SIG-M5 treated with dmso at 0.1 percent for 504 hours (cell line): ENCODE results near the gene GPR55.

Experiments
- DNase-seq: peaks from one replicate; lab custom pipeline; 2025; ENCODE audit not compliant: unreplicated experiment; lab: John Stamatoyannopoulos, UW

GPR55 gene

DNA sequence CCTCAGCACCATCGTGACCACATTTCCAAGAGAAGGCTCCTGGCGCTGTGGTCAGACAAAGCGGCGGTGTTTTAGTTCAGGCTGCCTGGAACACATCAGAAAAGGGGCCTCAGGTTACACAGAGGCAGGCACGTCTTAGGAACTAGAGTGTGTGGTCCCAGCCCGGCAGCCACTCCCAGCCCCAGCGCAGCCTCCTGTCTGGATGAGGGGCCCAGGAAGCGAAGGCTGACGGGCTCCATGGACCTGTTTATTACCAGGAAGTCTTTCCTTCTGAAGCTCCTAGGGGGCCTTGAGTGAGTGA lies 10.0 kb upstream of the GPR55 start:
- no peak for DNase-seq

DNA sequence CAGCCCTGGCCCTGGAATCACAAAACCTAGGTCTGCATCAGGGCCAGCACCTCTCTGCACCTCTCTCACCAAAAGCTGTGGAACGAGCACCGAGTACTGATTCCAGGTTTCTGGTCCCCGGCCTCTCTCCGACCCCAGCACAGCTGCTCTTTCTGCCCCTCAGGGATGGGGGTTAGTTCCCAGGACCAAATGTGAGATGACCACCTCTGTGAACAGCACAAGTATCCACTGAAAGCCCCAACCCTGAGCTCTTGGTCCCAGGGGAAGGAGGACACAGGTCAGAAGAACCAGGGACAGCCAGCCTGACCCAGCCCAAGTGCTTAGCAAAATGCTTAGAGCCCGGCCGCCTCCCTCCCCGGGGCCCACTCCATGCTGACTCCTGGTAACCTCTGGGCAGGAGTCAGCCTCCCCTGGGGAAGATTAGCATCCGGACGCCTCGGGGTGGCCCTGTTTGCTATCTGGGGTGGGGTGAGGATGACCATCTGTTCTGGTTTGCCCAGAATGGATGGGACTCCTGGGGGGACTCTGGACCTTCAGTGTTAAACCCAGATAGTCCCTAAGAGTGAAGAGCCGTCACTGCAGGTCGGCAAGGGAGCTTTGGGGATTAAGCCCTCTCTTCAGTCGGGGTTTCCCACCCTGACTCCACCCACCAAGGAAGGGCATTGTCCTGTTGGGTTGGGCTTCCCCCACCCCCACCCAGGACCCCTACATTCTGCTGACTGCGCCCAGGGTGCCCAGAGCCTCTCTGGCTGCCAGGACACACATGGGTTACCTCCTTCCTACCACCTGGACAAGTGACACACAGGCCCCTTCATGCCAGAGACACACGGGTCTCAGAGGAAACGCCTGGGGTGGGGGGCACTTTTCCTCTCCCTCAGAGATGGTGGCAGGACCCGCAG lies 9.4 kb upstream of the GPR55 start:
- no peak for DNase-seq

DNA sequence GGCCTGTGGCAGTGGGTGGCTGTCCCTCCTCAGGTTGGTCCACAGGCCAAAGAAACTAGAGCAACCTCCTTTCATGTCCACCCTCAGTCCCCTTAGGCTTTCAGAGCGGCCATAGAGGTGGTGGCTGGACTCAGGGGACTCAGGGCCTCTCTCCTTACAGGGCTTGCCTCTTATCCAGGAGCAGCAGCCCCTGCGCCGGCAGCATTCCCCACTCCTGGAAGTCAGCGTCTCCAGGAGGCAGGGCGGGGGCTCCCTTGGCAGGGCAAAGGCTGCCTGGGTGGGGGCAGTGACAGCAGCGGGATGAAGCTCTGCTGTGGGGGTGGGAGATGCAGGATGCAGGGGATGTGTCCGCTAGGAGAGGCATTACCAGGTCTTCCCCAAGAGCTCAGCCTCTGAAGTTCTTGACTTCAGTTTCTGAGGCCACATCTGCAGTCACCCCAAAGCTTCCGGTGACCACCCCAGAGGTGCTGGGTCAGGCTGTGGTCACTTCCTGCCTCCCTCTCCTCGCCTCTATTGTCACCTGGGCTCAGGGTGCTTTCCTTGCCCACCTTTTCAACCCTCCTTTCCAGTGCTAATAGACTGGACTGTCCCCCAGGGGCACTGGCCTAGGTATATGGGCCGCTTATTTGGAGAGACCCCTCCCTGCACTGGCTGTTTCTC lies 8.6 kb upstream of the GPR55 start:
- no peak for DNase-seq

DNA sequence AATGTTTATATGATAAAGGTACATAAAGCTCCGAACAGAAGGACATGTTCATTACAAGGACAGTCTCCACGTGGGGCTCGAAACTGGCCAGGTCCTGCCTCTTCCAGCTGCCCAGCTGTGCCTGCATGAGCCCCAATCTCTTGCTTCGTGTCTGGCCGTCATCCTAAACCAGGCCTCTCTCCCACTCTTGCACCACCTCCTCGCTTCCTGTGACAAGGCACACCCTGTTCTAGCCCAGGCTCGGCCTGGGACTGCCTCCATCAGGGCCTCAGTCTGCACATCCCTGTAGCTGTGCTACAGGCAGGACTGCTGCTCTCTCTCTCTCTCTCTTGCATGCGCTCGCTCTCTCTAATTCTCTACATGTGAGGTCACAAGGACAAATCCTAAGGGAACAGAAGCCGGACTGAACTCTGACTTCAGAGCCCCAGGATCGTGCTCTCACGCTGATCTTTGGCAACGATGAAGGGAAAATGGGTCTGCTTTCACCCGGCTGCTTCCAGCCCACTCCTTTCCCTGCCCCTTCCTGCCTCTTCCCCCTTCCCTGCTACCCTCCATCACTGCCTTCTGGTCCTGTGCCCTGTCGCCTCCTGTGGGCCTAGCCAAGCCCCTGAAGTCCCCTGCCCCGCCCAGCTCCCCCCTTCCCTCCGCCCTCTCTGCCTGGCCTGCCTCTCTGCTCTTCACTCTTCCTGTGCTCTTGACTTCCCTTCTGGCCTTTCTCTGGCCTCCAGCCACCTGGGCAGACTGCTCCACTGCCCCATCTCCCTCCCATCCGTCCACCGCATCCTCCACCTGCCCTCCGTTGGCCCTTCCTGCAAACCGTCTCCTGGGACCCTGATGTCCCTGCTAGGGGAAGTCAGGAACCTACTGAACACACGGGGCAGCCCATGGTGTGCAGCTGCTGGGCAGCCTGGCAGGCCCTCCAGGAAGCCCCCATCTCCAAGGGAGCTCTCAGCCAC lies 7.8 kb upstream of the GPR55 start:
- DNase-seq = peak; percentile 40

DNA sequence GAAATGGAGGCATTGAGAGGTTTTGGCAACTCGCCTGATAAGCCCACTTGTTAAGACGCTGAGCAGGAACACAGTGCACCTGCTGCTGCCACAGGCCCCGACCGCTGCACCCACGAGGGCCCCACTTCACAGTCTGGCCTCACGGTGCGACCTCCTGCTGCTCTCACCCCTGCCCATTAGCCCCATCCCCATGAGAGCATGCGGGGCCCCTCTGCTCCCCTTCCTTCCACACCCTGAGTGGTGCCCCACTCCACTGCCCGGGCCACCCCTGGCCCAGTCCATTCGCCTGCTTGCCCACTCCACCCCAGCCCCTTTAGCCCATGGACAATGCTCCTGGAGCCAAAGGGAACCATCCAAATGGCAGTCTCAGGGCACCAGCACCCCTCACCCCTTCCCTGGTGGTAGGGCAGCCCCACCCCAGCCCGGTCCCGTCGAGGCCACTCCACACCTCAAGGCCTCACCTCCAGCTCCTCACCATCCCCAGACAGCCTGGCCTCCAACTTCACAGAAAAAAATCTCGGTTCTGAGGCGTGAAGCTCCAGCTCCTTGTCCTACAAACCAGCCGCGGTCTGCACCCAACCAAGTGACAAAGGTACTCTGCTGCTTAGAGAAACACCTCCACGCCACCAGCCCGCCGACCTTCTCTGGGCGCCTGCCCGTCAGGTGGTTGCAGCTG lies 6.7 kb upstream of the GPR55 start:
- no peak for DNase-seq

DNA sequence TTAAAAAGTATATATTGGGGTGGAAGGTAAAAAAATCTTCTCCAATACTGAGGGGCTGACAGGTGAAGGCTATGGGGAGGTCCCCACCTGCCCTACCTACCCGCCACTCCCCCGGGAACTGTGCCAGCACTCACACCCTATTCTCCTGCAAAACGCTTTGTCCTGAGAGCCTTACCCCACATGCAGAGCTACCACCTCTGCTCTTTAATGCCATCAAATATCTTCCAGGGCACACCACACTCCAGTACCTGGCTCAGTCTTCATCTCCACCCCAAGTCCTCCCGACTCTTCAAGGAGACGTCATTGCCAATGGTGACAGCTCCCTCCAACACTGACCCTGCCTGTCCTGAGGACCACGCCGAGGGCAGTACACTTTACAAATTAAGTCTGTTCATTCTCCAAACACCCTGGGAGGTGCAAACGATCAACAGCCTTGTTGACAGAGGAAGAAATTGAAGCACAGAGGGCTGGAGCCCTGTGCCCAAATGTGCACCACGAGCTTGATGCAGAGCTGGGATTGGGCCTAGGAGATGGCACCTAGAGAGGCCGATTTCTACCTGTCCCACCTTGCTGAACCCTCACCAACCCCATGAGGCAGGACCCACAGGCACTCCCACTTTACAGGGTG lies 6.0 kb upstream of the GPR55 start:
- no peak for DNase-seq

DNA sequence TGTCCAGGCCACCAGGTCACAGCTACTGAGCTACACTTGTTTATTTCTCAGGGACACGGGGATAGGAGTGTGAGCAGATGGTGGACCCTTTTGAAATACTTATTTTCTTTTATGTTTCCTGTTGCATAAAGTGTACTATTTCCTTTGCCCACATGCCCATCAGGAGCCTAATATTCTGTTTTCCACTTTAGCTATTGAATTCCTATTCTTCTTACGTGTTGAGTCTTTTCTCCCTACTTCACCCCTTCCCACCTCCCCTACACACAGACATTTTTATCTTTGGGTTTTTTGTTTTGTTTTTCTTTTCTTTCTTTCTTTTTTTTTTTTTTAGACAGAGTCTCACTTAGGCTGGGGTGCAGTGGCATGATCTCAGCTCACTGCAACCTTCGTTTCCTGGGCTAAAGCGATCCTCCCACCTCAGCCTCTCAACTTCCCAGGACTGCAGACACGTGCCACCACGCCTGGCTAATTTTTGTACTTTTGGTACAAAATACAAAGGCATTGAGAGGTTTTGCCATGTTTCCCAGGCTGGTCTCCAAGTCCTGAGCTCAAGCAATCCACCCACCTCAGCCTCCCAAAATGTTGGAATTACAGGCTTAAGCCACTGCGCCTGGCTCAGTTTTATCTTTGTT lies 5.2 kb upstream of the GPR55 start:
- DNase-seq = no peak

DNA sequence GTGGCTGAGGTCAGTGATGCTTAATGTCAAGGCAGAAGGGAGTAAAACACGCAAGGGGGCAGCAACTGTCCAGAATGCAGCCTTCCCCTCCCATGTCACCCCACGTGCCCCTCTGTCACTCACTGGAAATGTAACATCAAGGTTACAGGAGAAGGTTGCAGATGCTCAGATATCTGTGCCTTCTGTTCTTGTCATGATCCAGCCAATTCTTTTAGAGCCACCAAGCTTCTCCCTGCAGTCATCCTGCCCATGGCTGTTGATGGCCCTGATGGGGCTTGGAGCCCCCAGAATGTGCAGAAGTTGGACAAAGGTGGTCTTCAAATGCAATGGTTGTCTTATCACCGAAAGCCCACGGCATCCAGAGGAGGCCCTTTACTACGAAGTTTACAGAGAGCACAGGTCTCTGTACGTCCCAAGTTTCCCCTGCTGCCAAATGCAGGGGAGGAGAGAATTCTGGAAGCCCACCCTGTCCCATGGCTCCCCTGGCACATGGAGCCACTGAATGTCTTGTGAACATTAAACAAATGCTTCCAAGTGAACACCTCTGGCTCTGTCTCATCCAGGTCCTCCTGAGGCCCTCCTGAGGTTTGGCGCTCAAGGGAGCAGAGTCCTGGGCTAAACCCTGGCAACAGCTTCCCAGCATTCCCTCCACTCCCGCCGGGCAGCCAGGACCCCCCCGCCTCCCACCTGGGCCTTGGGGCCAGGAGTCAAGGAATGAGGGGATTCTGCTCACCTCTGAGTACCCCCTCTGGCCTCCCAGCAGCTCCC lies 4.5 kb upstream of the GPR55 start:
- DNase-seq = no peak

DNA sequence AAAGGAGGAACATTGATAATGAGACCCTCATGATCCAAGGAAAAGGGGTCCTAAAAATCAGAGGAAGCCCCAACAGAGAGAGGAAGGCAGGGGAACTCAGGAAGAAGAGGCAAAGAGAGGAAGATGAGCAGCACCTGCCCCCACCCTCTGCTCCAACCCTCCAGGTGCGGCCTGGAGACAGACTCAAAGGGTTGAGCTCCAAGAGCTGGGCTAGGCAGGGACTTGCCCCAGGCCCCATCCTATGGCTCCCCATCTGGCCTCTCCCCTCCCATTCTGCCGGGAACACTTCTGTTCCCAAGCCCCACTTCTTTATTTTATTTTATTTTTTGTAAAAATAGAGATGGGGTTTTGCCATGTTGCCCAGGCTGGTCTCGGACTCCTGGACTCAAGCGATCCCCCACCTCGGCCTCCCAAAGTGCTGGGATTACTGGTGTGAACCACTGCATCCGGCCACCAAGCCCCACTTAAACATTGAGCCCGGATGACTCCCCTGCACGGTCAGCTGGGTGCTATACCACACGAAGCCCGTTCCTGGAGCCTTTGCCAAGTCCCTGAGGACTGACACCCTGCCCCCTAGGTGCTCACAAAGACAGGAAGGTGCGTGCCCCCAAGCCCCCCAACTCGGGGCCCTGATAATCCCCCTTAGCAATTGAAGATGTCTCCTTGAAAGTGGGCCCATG lies 3.8 kb upstream of the GPR55 start:
- no peak for DNase-seq

DNA sequence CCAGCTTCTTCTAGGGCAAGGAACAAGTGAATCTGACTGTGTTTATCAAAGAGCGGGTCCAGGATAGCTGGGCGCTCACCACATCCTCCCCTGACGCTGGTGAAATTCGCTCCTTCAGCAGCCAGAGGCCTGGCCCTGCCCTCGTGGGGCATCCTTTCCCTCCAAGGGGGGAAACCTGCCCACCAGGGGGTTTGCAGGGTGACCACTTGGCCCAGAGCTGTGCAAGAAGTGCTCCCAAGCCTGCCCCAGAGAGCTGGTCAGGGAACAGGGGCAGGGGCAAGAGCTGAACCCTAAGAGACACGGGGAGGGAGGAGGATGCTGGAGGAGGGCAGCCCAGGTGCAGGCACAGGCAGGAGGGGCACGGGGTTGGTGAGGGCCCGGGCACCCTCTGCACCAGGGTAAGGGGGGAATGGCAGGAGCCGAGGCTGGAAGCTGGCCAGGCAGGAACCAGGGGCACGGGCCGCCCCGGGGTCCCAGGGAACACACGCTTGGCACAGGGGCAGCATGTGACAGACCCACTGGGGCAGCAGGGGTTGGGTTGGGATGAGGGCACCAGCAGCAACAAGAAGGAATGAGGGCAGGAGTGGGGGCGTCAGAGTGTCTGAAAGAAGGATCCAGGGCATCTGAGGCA lies 2.8 kb upstream of the GPR55 start:
- DNase-seq = no peak

DNA sequence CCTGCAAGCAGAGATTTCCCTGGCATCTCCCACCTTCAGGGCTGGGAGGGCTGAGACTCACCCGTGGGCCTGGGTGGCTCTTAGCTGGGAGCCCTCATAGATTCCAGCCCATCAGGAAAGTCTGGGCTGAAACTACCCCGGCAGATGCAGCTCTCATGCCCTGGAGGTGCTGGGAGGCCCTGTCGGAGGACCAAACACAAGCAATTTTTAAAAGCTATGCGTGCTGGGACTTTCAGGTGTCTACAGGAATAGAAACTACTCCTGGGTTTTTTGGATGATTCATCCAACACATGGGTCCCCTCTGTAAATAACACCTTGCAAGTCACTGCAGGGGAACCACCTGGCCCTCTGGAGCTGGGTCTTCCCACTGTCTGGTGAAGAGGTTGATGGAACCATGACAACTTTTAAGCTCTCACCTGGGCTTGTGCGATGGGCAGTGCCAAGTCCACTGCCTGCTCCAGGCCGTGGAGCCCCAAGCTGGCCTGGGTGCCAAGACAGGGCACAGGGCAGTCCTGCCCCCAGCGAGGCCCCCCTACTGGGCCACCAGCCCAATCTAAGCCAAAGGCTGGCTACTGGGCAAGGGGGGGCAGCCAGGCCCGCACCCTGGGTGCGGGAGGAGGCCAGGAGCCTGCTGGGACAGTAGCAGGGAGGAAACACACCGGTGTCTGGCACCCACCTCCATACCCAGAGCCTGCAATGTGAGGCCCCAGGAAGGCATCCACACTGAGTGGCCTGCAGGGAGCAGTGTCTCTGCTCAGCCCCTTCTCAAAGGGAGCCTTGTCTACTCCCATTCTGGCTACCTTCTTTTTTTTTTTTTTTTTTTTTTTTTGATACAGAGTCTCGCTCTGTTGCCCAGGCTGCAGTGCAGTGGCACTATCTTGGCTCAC lies 1.1 kb upstream of the GPR55 start:
- no peak for DNase-seq

DNA sequence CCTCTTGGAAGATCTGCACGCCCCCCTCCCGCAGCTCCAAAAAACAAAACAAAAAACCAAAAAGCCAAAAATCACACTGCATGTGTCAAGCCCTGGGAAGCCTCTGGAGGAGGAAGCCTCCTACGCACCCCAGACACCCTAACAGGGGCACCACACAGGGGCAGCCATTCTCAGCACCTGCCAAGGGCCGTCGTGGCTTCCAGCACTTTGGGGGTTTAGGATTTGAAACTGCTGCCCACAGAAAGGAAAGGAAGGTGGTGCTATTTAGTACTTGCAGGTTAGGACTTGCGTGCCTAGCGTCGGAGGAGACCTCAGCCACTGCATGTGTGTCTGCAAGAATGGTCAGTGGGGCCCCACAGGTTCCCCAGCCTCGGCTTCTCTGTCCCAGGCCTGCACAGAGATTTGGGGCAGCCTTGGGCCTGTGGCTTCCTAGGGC lies 419 bp upstream of the GPR55 start:
- DNase-seq = no peak

DNA sequence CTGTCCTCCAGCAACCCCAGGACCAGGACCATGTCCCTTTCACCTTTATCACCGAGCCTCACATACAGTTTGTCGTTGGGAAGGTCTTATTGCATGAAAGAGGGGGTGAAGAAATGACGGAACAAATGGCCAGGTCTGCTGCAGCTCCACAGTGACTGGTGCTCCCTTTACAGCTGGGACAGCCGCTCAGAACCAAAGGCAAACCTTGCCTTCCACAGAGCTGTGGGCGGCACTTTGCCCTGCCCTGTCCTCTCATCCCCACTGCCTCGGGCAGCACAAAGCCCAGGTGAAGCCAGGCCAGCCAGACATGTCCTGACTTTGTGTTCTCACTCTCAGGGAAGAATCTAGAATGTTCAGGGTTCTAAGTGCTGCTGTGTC lies 961 bp downstream of the GPR55 start:
- no peak for DNase-seq

DNA sequence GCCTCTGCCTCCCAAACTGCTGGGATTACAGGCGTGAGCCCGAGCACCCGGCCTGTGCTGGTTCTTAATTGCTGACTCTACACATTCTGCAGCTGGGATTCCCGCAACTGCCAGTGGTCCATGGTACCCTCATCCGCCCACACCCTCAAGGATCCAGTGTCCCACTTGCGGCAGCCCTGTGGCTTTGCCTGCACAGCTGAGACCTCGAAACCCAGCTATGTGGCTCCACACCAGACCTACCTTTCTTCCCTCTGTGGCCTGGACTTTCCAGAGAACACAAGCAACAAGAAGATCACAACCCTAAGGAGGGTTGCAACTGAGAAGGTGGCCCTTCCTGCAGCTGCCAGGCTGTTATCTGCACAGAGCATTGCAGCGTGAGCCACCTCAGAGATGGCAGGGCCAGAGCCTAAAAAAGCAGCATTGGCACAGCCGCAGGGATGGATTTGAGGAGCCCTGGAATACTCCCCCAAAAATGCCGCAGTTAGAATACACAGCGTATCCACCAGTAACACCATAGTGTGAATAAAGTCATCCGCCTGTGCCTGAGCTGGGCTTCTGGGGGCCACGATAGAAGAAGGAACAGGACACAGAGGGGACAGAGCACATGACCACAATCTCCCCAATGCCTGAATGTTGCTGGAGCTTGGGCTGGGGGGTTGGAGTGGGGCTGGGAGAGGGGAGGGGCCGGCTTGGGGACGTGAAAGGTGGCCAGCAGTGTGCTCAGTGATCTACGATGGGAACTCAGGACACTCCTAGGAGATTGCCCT lies 1.9 kb downstream of the GPR55 start:
- no peak for DNase-seq

DNA sequence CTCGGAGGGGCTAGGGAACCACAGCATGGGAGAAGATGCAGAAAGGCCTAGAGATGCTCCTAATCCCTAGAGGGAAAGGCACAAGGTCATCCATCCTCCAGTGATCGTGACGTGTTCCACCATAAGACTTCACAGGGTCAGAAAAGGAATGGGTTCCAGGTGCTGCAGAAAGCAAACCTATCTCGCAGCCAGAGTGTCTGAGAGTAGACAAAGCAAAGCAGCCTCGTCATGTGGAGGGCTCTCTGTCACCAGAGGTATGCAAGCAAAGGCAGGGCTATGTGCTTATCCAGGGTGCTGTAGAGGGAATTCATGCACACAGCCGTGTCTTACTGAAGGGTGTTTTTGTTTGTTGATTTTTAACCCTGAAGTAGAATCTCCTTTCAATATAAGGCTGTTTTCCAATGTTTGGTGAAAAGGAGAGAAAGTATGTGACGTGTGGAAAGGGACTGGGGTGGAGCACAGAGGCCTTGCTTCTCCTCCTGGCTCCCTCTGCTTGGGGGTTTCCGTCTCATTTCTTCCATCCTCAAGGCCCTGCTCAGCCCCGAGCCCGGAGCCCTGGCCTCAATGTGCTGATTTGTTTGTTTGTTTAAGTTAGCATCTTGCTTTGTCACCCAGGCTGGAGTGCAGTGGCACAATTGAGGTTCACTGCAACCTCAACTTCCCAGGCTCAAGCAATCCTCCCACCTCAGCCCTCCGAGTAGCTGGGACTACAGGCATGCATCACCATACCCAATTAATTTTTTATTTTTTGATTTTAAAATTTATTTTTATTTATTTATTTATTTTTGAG lies 3.0 kb downstream of the GPR55 start:
- no peak for DNase-seq

DNA sequence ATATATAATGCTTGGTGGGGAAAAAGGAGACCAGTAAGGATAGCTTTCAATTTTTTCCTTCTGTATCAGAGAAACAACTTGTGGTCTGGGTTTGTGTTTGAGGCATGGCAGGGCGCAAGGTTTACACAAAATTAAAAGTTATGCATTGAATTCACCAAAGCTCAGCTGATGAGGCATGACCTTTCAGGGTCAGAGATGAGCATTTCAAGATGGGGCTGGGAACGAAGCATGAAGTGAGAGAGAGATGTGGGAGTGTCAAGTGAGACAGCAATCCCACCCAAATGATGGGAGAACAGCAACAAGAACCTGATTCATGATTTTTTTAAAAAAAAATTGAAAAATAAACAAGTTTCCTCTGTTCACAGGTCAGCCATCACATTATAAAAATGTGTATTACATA lies 4.9 kb downstream of the GPR55 start:
- no peak for DNase-seq
